Thyroid gland (tissue), 4 donors: ENCODE measurements around the gene HOXC10. TPM values are rescaled to one million over a fixed set of nuclear protein-coding genes. Genes with fewer than 3 reads are reported as not detected.

Experiments
- DNase-seq, 2 donors: peaks; one replicate each; pipeline ENCODE4 v3.0.0-alpha.2; 2019
- H3K27ac ChIP-seq, 3 donors: fragments of 200-600 bp; sonication (generic); 1 replicate in 2 of 3; 2 replicates in 1 of 3; pipeline ENCODE4 v1.5.1; 2016 to 2019; ENCODE audit warnings: mild to moderate bottlenecking in 1 of 3, moderate library complexity in 1 of 3
- H3K27me3 ChIP-seq: fragments of 200-600 bp; sonication (generic); one replicate; pipeline ENCODE4 v1.5.1; 2019
- H3K36me3 ChIP-seq, 2 donors: fragments of 200-600 bp; sonication (generic); one replicate each; pipeline ENCODE4 v1.5.1; 2016 to 2019
- H3K4me1 ChIP-seq, 2 donors: fragments of 200-600 bp; sonication (generic); one replicate each; pipeline ENCODE4 v1.5.1; 2017 to 2019
- H3K4me3 ChIP-seq, 3 donors: fragments of 200-600 bp; sonication (generic); replicated peaks in 1 of 3; 1 replicate in 2 of 3; 2 replicates in 1 of 3; pipeline ENCODE4 v1.5.1; 2016; ENCODE audit warnings: mild to moderate bottlenecking in 1 of 3
- H3K9me3 ChIP-seq: fragments of 200-600 bp; sonication (generic); one replicate; pipeline ENCODE4 v1.5.1; 2017
- CTCF ChIP-seq, 6 experiments: fragments of 200-600 bp in 3 of 6; fragments of 450-650 bp in 3 of 6; sonication (generic) in 3 of 6; IDR thresholded peaks; one replicate each; pipeline ENCODE4 v1.5.1; 2016 to 2019; ENCODE audit warnings: antibody characterized with exemption in 6 of 6, mild to moderate bottlenecking in 2 of 6, inconsistent platforms in 1 of 6, moderate library complexity in 1 of 6
- POLR2A ChIP-seq, 2 donors: fragments of 450-650 bp; IDR thresholded peaks; one replicate each; pipeline ENCODE4 v1.6.1; 2017; ENCODE audit warnings: antibody characterized with exemption in 2 of 2, mild to moderate bottlenecking in 2 of 2, moderate library complexity in 1 of 2
- WGBS, 2 donors: methylation state at CpG; one replicate each; pipeline ENCODE4 v1.1.5; 2017; 5-methylcytosine and 5-hydroxymethylcytosine counted together
- intact Hi-C: fragments of 100-400 bp; cut with DNase I; formaldehyde crosslinking; loops from one replicate; pipeline ENCODE4 v1.15.1; 2023
- total RNA-seq, 4 donors: library from RNA; depleted of rRNA; stranded (reverse); fragments of >200 nt; gene quantifications; one replicate each; pipeline ENCODE4 v1.2.3, GENCODE V29; 2016

The HOXC10 gene
- not detected for total RNA-seq

GRCh38 chr12:53984901-53985691 lies at the start of gene HOXC10:
TSS of gene HOXC10 (plus strand) at chr12:53985146. CDS start at chr12:53985260, 114 bp downstream.
- H3K36me3 ChIP-seq, result no peaks in the 10 kb centered on the region
- DNase-seq, result peak; percentile 57 to 65
- TF ChIP-seq CTCF (IDR thresholded peaks at IDR 0.05) (peak in 3 of 6 experiments; percentile 12 to 38 (median 27)), POLR2A (IDR thresholded peaks at IDR 0.05) (no peak)
- no peaks in the 10 kb centered on the region for H3K9me3 ChIP-seq
- H3K27me3 ChIP-seq, result peaks cover 89% of the 10 kb centered on the region
- peaks cover 17 to 18% of the 10 kb centered on the region in 2 donors for H3K4me1 ChIP-seq
- H3K27ac ChIP-seq, result no peak within 1 kb of the TSS
- 8 to 9% methylated on average over 42 to 47 of the region's 55 CpGs for WGBS, 2 donors
- H3K4me3 ChIP-seq, result peak within 1 kb of the TSS in 1 of 3 donors; percentile 0
- intact Hi-C loops, result loop anchor here (10.0 kb wide), 1 partner anchor 220 kb away; no protein-coding TSS in a partner anchor

- no peak overlapping the region for H3K4me3 ChIP-seq
- TF ChIP-seq POLR2A (IDR thresholded peaks at IDR 0.05), result no peak
- no peak for TF ChIP-seq CTCF (IDR thresholded peaks at IDR 0.05)
- no peak overlapping the region for H3K27ac ChIP-seq
- H3K4me1 ChIP-seq, result peaks cover 0 to 20% of the 10 kb centered on the region in 2 donors
- H3K9me3 ChIP-seq, result no peaks in the 10 kb centered on the region
- no peak for DNase-seq
- 6 to 10% methylated on average over 49 of the region's 49 CpGs for WGBS, 2 donors
- intact Hi-C loops, result no loop called here
- H3K36me3 ChIP-seq, result no peaks in the 10 kb centered on the region
- peaks cover 39% of the 10 kb centered on the region for H3K27me3 ChIP-seq
These were observed 49.3 kb upstream of the HOXC10 start for GRCh38 chr12:53935383-53936341.

- WGBS, 2 donors, result 7 to 9% methylated on average over 12 of the region's 12 CpGs
- intact Hi-C loops, result no loop called here
These were observed 47.8 kb upstream of the HOXC10 start for GRCh38 chr12:53937099-53937498.

DNA sequence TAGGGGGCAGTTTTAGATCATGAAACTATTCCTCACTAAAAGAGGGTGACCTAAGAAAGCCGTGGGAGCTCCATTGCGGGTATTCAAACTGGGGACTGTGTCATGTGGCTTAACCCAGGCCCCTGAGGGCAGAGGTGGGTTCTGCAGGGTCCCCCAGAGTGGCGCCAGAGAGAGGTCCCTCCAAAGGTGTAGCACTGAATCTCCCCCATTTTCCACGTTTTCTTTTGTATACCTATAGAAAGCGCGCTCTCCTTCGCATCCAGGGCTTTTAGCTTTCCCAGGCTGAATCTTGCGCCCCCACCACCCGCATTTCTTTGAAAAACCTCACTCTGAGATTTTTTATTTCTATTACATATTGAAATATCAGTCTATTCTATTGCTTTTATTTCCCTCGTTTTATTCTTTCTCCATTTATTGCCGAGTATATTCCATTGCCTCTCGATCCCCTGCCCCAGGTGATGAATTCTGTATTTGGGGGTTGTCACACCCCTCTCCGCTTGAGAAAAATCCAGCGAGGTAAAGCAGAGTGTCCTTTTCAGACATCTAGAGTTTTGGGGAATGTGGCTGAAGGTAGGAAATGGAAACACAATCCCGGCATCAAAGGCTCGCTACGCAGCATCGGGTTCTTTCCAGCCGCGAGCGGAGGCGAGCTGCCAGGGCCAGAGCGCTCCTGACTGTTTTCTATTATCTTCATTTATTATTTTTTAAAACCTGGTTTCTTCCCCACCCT lies 47.2 kb upstream of the HOXC10 start:
- no peaks in the 10 kb centered on the region for H3K36me3 ChIP-seq
- H3K4me3 ChIP-seq, result no peak overlapping the region
- 15 to 17% methylated on average over 23 of the region's 23 CpGs for WGBS, 2 donors
- no peaks in the 10 kb centered on the region for H3K9me3 ChIP-seq
- peaks cover 0 to 20% of the 10 kb centered on the region in 2 donors for H3K4me1 ChIP-seq
- H3K27me3 ChIP-seq, result peaks cover 47% of the 10 kb centered on the region
- H3K27ac ChIP-seq, result no peak overlapping the region
- intact Hi-C loops, result no loop called here
- TF ChIP-seq CTCF (IDR thresholded peaks at IDR 0.05) (no peak), POLR2A (IDR thresholded peaks at IDR 0.05) (no peak)
- no peak for DNase-seq

More at GRCh38 chr12:53937099-53937498, 47.8 kb upstream of the HOXC10 start:
- Histone ChIP-seq H3K27me3 (peaks cover 46% of the 10 kb centered on the region), H3K4me3 (no peak overlapping the region), H3K27ac (no peak overlapping the region), H3K9me3 (no peaks in the 10 kb centered on the region), H3K4me1 (peaks cover 0 to 20% of the 10 kb centered on the region in 2 donors), H3K36me3 (no peaks in the 10 kb centered on the region)
- no peak for DNase-seq
- no peak for TF ChIP-seq POLR2A (IDR thresholded peaks at IDR 0.05)
- TF ChIP-seq CTCF (IDR thresholded peaks at IDR 0.05), result no peak
